PC-3 (cell line): ENCODE results near the gene UBE2E3. TPM values are rescaled to one million over a fixed set of nuclear protein-coding genes. Genes with fewer than 3 reads are reported as not detected.

ENCODE experiments used
- ATAC-seq: fragments of 200-7000 bp; cut with Tn5 transposase; 2 replicates; pipeline ENCODE4 v1.9.1; 2020; ENCODE audit warnings: mild to moderate bottlenecking, moderate library complexity
- BruUV-seq: library from RNA; stranded (reverse); fragments of 400-500 nt; replicated peaks from 2 replicates; lab custom pipeline; 2021; lab: Mats Ljungman, UMichigan
- CTCF ChIA-PET: fragments of 300-600 bp; sonication (Branson Sonifier 250); formaldehyde crosslinking; loops from one replicate; lab custom pipeline; 2022; ENCODE audit warnings: antibody characterized with exemption; lab: Charles Lee
- POLR2A ChIA-PET: fragments of 300-600 bp; sonication (Branson Sonifier 250); formaldehyde crosslinking; loops from one replicate; lab custom pipeline; 2022; ENCODE audit warnings: antibody characterized with exemption; ENCODE audit not compliant: unreplicated experiment; lab: Charles Lee
- DNase-seq: peaks from one replicate; pipeline ENCODE4 v3.0.0-alpha.2; 2015
- H2AFZ ChIP-seq: fragments of 300-600 bp; sonication (generic); 2 replicates; pipeline ENCODE4 v1.6.0; 2016; ENCODE audit warnings: antibody characterized with exemption, low read length
- H3F3A ChIP-seq: fragments of 300-600 bp; sonication (generic); one replicate; pipeline ENCODE4 v1.6.0; 2017; ENCODE audit warnings: antibody characterized with exemption, low read length, control low read depth, mild to moderate bottlenecking; ENCODE audit not compliant: unreplicated experiment
- H3K27ac ChIP-seq: fragments of 300-600 bp; sonication (generic); 2 replicates; pipeline ENCODE4 v1.5.1; 2016; ENCODE audit warnings: mild to moderate bottlenecking, low read length
- H3K27me3 ChIP-seq: fragments of 300-600 bp; sonication (generic); 2 replicates; pipeline ENCODE4 v1.6.1; 2016; ENCODE audit warnings: low read length, mixed read lengths
- H3K36me3 ChIP-seq: fragments of 300-600 bp; sonication (generic); 2 replicates; pipeline ENCODE4 v1.6.1; 2016; ENCODE audit warnings: low read depth, mixed run types, low read length, mixed read lengths
- H3K4me1 ChIP-seq: fragments of 300-600 bp; sonication (generic); 2 replicates; pipeline ENCODE4 v1.5.1; 2016; ENCODE audit warnings: low read length; ENCODE audit not compliant: insufficient read depth
- H3K4me2 ChIP-seq: fragments of 300-600 bp; sonication (generic); 2 replicates; pipeline ENCODE4 v1.6.0; 2016; ENCODE audit warnings: low read length
- H3K4me3 ChIP-seq: fragments of 300-600 bp; sonication (generic); 2 replicates; pipeline ENCODE4 v1.5.1; 2016; ENCODE audit warnings: mild to moderate bottlenecking, low read length, mixed read lengths
- H3K79me2 ChIP-seq: fragments of 300-600 bp; sonication (generic); 2 replicates; pipeline ENCODE4 v1.6.1; 2017; ENCODE audit warnings: low read length, mixed read lengths
- H3K9ac ChIP-seq: fragments of 300-600 bp; sonication (generic); 2 replicates; pipeline ENCODE4 v1.6.0; 2016; ENCODE audit warnings: mild to moderate bottlenecking, low read length
- H3K9me2 ChIP-seq: fragments of 300-600 bp; sonication (generic); replicated peaks from 2 replicates; pipeline ENCODE4 v1.6.1; 2016; ENCODE audit warnings: mixed run types, low read length, mixed read lengths
- H3K9me3 ChIP-seq: fragments of 300-600 bp; sonication (generic); 2 replicates; pipeline ENCODE4 v1.6.1; 2016; ENCODE audit warnings: low read length, mixed read lengths
- H4K20me1 ChIP-seq: fragments of 300-600 bp; sonication (generic); 2 replicates; pipeline ENCODE4 v1.6.1; 2016; ENCODE audit warnings: low read length, mixed read lengths
- CTCF ChIP-seq: fragments of 300-600 bp; sonication (generic); conservative IDR thresholded peaks from 2 replicates; pipeline ENCODE4 v1.5.1; 2017; ENCODE audit warnings: antibody characterized with exemption, low read depth, mild to moderate bottlenecking, low read length
- EZH2 ChIP-seq: fragments of 300-600 bp; sonication (generic); IDR thresholded peaks from one replicate; pipeline ENCODE4 v1.6.1; 2017; ENCODE audit warnings: antibody characterized with exemption, mild to moderate bottlenecking, low read length; ENCODE audit not compliant: unreplicated experiment
- EZH2phosphoT487 ChIP-seq: fragments of 300-600 bp; sonication (generic); IDR thresholded peaks from 2 replicates; pipeline ENCODE4 v1.6.1; 2018; ENCODE audit warnings: mild to moderate bottlenecking, antibody characterized with exemption, low read length, borderline replicate concordance
- intact Hi-C: fragments of 100-400 bp; cut with micrococcal nuclease; formaldehyde crosslinking; loops from 2 replicates; pipeline ENCODE4 v1.9.0; 2023
- total RNA-seq: library from RNA; depleted of rRNA; stranded (reverse); fragments of >200 nt; gene quantifications from 2 replicates; pipeline ENCODE4 v1.2.3, GENCODE V29; 2014

Gene UBE2E3
- total RNA-seq, 1 experiment from 2014 or later, result 95.6 TPM

DNA sequence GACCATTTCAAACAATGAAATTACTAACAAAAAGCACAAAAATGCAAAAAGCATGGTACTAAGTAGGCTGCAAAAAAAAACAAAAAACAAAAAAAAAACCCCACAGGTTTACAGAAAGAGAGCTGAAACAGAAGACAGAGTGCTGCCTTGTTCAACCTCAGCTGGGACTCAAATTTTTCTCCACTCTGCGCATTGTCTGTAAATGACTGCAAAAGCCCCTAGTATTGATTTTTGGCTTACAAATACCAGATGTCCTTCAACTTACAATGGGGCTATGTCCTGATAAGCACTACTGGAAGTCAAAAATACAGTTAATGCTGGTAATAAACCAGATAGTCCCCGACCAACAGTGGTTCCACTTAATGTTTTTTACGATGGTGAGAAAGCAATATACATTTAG lies 42.2 kb downstream of the UBE2E3 start:
- ChIA-PET CTCF (no interaction called here), POLR2A (no interaction called here)
- Histone ChIP-seq H3K9me2 (no peaks in the 10 kb centered on the region), H4K20me1 (peaks cover 4% of the 10 kb centered on the region; the same call in 1 of the 2 replicates), H2AFZ (no peak overlapping the region), H3K79me2 (peaks cover 86% of the 10 kb centered on the region), H3K36me3 (no peaks in the 10 kb centered on the region), H3F3A (no peaks in the 10 kb centered on the region), H3K9ac (no peak overlapping the region), H3K9me3 (no peaks in the 10 kb centered on the region), H3K4me3 (no peak overlapping the region), H3K4me1 (no peaks in the 10 kb centered on the region), H3K27ac (no peak overlapping the region), H3K4me2 (no peak overlapping the region), H3K27me3 (no peaks in the 10 kb centered on the region)
- intact Hi-C loops, result no loop called here
- no peak for TF ChIP-seq EZH2
- TF ChIP-seq EZH2phosphoT487, result no peak
- no peak for TF ChIP-seq CTCF
- ATAC-seq (no peak), DNase-seq (no peak)
- BruUV-seq, result no TSS peak

DNA sequence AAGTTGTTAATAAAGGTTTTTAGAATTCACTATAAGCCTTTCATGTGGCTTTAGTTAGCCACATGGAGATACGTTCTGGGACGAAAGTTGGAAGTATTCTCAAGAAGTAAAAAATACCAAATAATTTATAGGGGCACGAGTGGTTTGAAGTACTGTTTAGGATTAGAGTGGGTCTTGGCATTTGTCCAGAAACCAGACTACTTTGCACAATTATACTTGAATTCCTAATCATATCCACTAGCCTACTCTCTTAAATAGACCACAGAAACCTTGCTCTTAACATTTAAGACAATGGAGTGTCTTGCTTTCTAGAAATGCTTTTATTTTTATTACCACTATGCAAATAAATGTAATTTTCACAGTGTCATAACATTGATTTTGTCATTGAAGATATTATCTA lies 44.6 kb downstream of the UBE2E3 start:
- H3K27ac ChIP-seq, result no peak overlapping the region
- intact Hi-C loops, result no loop called here
- peaks cover 89% of the 10 kb centered on the region for H3K79me2 ChIP-seq
- no peak overlapping the region for H3K9ac ChIP-seq
- no peaks in the 10 kb centered on the region for H3K27me3 ChIP-seq
- H3F3A ChIP-seq, result no peaks in the 10 kb centered on the region
- CTCF ChIA-PET, result no interaction called here
- no peaks in the 10 kb centered on the region for H3K9me3 ChIP-seq
- BruUV-seq, result no TSS peak
- no peak for DNase-seq
- POLR2A ChIA-PET, result no interaction called here
- H3K4me1 ChIP-seq, result no peaks in the 10 kb centered on the region
- H3K4me2 ChIP-seq, result no peak overlapping the region
- H2AFZ ChIP-seq, result no peak overlapping the region
- H3K4me3 ChIP-seq, result no peak overlapping the region
- no peaks in the 10 kb centered on the region for H3K9me2 ChIP-seq
- TF ChIP-seq CTCF (no peak), EZH2 (no peak), EZH2phosphoT487 (no peak)
- peaks cover 4% of the 10 kb centered on the region; the same call in 1 of the 2 replicates for H4K20me1 ChIP-seq
- no peak for ATAC-seq
- no peaks in the 10 kb centered on the region for H3K36me3 ChIP-seq

- intact Hi-C loops, result loop anchor here (5.0 kb wide), 1 partner anchor 44 kb away; no protein-coding TSS in a partner anchor
- Histone ChIP-seq H4K20me1 (no peaks in the 10 kb centered on the region), H3K4me1 (peaks cover 29% of the 10 kb centered on the region), H3K9ac (peak overlapping the region; percentile 9; the same call in 1 of the 2 replicates), H2AFZ (no peak overlapping the region), H3K9me2 (no peaks in the 10 kb centered on the region), H3K27ac (peak overlapping the region; percentile 97), H3K79me2 (peaks cover 57% of the 10 kb centered on the region), H3K4me2 (peak overlapping the region; percentile 42), H3F3A (no peaks in the 10 kb centered on the region), H3K36me3 (peaks cover 7% of the 10 kb centered on the region), H3K4me3 (no peak overlapping the region), H3K27me3 (no peaks in the 10 kb centered on the region), H3K9me3 (no peaks in the 10 kb centered on the region)
- BruUV-seq, result no TSS peak
- ATAC-seq (0 out of 2 replicates have a peak, but pooled peaks have one; percentile 6), DNase-seq (no peak)
- ChIA-PET CTCF (no interaction called here), POLR2A (no interaction called here)
- TF ChIP-seq EZH2phosphoT487 (no peak), CTCF (no peak), EZH2 (no peak)
Measured at GRCh38 chr2:181036445-181036844, 56.0 kb downstream of the UBE2E3 start.
